NCI-H82 treated with DMSO at 0.1 percent for 48 hours (cell line): Measurements from ENCODE around the gene ADSL.

Experiments
- DNase-seq: peaks from one replicate; lab custom pipeline; 2025; ENCODE audit not compliant: unreplicated experiment; lab: John Stamatoyannopoulos, UW

The ADSL gene

DNA sequence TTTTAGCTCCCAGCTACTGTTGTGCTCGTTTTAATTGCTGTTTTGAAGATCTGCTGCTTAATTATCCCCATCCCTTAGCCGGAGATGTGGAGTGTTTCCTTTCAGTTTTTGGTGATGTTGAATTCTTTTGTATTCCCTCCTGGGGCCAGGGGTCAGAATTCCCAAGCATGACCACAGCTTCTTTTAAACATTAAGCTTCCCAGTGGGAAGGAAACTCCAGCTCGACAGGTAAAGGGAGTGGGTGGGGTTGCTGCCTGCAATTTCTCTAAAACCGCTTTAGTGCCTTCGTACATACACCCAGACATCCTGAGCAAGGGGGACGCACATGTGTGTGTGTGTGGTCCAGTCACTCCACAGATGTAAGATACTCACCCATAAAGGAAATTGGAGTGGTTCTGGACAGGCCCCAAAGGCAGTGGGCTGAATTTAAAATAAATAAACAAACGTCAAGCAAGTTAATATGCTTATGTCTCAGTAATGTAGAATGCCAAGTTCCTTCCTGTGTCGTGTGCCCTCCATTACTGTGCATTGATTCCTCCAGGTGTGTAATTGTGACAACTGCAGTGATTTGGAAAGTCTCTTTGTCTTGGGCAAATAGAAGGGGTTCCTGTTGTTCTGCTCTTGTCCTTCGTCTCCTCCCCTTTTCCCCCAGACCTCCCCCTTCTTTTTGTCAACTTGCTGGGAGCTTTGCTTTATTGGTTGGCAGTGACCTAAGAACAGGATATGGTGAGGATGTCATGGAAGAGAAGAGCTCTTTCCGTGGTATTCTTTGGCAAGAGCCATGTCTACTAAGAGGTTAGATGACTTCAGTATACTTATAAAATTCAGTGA, 19.2 kb upstream of the ADSL start:
- DNase-seq = no peak

DNA sequence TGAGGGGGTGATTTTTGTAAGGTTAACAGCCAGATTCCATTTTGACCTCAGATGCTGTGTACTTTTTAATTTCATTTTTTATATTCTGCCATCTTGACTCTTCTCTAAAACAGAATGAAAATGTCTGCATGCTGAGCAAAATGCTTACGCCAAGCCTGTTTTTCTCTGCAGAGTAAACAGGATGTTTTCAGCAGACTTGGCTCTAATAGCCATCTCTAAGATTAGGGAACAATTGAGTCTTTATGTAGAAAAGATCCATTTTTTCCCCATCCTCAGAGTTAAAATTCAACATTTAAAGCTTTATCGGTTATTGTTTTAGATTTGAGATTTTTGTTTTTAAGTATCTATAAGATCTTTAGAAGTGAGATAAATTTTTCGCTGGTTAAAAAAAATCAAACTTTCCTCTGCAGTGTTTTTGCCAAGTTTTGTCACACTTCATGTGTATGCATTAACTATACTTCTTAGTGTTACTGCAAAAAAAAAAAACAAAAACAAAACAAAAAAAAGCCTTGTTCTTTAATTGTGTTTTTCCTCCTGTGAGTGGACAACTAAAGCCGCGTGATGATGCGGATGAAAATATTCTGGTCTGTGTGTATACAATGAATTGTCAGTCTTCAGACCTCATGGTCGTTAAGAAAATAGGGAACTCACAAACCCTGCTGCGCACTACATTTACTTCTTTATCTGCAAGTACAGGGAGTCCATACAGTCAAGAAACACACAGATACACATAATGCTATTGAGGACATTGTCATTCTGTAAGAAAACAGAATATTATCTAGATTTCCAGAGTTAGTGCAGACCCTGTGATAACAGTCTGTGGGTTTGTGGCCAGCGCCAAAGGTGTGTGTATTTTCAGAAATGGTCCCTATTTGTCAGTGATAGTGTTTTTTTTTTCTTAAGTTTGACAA, 17.5 kb upstream of the ADSL start:
- no peak for DNase-seq

DNA sequence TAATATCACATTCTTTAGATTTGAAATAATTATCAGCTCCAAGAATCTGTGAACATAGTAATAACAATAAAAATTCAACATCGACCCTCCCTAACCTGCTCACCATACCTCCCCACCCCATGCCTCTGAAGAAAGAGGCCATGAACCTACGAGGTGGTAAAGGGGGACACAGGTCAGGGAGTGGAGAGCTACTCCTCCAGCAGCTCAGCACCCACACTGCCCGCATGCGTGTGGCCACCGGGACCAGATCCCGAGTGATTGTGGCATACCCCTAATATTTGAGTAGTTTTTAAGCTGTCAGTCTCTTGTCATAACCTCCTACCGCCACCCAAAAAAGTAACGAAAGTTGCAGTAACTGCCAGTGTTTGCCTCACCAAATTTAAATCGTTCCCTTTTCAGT, 16.8 kb upstream of the ADSL start:
- no peak for DNase-seq

DNA sequence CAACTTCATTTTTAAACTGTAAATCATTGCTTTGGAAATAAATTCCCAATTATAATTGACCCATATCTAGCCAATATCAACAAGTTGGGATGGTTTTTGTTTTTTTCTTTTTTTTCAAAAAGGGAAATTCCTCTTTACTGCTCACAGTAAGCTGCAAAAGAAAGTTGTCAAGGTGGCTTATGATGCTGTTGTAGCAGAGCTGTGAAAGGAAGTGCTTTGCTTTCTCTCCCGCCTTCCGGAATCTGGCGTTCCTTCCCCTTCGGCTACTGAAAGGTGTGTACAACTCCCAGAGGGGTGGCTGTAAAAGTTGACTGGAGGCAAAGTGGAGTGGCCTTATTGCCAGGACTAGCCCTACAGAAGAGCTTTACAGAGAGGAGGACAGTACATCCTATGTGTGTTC, 16.2 kb upstream of the ADSL start:
- no peak for DNase-seq

DNA sequence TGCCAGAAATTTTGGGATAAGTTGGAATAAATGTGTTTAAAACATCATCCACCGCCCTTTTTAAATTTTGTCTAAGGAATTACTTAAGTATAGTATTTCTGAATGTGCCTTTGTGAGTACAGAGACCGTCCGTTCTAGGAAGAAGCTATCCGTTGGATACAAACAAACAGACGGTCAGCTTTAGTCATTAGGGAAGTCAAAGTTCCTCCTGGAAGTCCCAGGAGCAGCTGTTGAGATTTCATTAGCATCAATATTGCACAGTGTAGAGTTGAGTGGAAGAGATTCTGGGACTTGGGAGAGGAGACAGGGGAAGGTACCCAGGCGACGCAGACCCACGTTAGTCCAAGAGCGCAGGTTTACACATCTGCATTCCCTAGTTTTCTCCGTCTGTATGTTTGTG, 15.7 kb upstream of the ADSL start:
- DNase-seq = no peak

DNA sequence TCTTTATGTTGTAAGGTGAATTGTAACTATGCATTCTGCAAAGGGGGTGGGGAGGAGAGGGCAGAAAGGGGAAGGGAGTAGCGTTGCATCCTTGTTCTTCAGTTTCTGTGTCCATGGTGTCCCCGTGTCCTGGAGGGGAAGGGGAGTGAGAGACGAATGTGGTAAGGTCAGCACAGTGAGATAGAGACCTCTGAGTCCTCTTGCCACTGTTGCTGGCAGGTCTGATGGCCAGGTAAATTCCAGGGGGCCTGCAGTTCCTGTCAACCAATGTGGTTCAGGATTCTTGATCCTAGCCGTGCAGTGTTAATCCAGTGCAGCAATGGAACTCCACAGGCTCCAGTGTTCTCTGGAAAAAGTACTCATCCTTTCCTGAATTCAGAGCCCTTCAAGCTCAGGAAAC, 14.6 kb upstream of the ADSL start:
- no peak for DNase-seq

DNA sequence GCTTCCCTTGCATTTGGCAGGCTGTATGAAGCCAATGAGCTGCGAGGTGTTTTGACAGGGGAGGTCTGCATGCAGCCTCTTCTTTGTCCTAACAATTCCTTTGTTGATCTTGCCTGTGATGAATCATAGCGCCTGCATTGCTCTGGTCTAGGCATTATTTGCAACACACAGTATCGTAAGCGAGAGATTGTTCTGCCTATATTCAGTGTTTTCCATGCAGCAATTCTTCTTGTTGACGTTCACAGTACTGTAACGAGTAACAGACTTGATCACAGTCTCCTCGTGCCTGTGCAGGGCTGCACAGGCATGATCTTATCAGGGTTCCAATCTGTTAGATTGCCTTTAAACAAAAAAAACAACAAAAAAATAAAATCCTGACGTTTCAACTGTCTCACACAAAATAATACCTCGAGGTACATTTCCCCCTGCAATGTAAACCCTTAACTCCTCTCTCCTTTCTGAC, 13.9 kb upstream of the ADSL start:
- no peak for DNase-seq

DNA sequence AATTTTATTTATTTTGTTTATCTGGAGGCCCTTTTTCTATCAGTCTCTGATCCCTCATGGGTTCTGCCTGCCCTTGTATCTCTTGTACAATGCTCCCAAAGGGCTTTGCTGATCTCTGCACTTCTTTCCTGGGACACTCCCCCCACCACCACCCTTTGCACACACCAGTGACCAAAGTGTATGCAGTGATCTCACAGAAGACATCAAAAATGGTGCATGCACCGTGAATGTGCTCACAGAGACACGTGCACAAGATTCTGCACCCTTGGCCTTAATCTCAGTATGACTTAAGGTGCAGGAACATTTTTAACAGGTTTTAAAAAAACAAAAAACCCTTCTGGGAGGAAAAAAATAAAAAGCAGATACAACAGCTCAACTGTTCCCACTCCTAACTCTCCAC, 12.2 kb upstream of the ADSL start:
- no peak for DNase-seq

DNA sequence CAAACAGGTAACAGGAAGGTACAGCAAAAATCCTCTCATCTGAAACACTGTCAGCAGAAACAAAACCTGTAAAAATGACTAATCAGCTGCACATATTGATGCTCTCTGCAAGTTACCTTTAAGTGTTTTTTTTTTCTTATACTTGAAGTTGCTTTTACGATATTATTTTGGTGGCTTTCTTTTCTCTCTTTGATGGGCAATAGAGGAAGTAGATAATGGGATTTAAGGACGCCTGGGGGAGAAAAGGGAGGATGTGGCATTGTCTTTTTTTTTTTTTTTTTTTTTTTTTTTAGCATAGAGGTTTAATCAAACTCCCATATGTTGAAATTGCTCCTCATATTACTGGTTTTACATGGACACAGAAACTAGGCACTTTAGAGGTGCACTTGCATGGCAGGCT, 11.4 kb upstream of the ADSL start:
- DNase-seq = no peak

DNA sequence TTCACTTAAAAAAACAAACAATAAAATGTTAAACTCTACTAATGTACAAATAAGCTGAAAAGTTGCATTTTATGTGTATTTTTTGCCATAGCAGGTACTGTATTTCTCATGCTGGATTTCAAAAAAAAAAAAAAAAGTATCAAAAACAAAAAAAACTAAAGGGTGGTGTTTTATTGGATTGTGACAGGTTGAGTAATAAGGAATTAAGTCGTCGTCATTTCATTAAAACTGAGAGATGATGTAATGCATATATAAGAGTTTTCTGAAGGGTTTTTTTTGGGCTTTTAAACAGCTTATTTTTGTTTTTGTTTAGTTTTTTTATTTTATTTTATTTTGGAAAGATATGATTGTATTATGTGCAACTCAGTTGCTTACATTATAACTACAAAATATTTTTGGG, 10.9 kb upstream of the ADSL start:
- no peak for DNase-seq

DNA sequence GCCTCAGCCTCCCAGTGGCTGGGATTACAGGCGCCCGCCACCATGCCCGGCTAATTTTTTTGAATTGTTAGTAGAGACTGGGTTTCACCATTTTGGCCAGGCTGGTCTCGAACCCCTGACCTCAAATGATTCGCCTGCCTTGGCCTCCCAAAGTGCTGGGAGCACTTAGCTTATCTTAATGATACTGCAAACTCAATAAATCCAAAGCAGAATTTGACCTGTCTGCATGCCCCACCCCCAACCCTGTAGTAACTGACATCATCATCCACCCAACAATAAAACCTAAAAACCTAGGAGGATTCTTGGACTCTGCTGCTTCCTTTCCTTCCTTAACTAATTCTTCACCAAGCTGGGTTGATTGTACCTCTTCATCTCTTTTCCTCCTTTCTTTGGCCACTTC, 6.3 kb upstream of the ADSL start:
- DNase-seq = no peak

DNA sequence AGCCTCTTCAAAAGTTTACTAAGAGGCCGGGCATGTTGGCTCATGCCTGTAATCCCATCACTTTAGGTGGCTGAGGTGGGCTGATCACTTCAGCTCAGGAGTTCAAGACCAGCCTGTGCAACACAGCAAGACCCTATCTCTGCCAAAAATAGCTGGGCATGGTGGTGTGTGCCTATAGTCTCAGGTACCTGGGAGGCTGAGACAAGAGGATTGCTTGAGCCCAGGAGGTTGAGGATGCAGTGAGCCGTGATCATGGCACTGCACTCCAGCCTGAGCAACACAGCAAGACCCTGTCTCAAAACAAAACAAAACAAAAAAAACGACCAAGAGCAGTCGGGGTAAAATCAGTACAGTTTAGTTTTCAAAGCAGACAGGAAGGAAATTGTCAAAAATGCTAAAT, 4.7 kb upstream of the ADSL start:
- no peak for DNase-seq

DNA sequence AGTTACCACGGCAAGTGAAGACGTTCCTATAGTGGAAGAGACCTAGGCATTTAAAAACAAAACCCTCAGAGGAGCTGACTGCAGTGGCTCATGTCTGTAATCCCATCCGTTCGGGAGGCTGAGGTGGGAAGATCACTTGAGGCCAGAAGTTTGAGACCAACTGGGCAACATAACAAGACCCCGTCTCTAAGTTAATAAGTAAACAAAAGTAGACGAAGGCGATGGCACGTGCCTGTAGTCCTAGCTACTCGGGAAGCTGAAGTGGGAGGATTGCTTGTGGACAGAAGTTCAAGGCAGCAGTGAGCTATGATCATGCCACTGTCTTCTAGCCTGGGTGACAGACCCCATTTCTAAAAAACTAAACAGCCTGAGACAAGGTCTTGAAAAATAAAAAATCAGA, 3.8 kb upstream of the ADSL start:
- DNase-seq = no peak

DNA sequence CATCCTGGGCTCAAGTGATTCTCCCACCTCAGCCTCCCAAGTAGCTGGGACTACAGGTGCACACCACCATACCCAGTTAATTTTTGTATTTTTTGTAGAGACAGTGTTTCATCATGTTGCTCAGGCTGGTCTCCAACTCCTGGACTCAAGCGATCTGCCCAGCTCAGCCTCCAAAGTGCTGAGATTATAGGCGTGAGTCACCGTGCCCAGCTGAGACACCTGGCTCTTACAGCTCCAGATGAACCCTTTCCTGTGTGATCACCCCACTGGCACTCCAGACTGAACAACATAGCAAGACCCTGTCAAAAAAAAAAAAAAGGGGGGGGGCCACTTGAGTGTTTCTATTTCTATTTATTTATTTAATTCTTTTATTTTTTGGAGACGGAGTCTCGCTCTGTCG, 1.0 kb upstream of the ADSL start:
- DNase-seq = no peak

DNA sequence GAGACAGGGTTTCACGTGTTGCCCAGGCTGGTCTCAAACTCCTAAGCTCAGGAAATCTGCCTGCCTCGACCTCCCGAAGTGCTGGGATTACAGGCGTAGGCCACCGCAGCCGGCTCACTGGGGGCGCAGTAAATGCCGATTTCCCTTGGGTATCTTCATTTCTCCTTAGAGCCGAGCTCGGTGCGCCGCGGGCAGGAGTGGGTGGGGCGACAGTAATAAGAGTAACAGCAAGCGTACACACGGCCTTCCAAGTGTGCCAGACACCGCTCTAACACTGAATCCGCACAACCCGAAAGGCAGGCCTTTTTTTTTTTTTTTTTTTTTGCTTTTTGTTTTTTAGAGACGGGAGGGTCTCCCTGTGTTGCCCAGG, 500 bp upstream of the ADSL start:
- no peak for DNase-seq

DNA sequence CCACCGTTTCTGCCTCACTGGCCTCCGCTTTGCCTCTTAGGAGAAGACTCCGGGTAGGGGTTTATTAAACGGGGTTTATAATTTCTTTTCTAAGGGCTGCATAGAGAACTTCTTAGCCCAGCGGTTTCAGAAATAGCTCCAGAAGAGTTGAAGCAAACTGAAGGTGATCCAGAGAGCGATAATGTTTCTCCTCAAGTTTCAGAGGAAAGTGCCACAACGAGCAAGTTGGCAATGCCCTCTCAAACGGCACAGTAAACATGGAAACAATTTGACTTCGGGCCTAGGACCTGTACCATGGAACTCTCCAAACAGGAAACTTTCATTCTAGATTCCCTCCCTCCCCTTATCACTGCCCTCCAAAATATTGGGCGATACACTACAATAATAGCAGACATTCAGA, 1.0 kb downstream of the ADSL start:
- no peak for DNase-seq

DNA sequence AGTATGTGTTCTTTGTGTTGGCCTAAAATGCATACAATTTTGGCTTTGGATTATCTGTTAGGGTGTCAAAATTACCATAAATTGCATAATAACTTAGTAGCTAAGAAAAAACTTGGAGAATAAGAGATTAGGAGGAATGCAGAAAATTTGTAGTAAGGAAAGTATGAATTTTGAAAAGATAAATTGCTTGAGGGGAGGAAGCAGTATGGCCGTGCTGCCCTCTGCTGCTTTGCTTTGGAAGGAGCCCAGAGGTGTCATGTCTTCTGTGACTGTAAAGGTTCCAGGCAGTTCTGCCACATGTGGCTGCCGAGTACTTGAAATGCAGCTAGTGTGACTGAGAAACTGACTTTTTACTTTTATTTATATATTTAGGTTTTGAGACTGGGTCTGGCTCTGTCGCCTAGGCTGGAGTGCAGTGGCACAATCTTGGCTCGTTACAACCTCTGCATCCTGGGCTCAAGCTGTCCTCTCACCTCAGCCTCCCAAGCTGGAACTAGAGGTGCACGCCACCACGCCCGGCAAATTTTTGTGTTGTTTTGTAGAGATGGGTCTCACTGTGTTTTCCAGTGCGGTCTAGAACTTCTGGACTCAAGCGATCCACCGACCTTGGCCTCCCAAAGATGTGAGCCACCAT, 1.8 kb downstream of the ADSL start:
- no peak for DNase-seq

DNA sequence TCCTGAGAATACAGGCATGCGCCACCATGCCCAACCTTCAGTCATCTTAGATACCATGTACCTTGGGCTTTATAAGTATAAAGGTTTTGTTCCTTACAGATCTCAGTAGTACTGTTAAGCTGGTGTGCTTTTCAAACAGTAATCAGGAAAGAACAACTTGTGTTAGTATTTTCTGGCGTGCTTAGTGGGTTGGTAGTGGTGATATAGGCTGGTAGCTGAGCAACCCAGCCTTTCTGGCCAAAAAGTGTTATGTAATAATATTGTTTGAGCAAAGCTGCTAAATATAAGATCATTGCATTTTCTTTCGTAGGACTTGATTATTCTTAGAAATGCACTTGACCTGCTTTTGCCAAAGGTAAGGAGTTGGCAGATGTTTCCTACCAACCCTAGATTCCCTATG, 6.5 kb downstream of the ADSL start:
- no peak for DNase-seq

DNA sequence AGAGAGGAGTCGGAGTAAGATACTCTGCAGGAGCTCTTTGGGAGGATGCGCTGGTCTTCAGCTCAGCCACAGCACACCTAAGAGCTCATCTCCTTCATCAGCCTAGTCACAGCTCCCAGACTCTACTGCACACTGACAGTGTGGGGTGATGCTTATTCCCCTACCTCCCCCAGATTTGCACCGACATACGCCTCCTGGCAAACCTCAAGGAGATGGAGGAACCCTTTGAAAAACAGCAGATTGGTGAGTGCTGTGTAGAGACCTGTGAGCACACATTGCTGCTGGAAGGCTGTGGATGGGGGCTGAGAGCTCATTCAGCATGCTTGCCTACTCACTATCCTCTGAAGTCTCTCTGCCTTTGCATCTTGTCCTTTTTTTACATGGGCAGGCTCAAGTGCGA, 14.8 kb downstream of the ADSL start:
- no peak for DNase-seq

DNA sequence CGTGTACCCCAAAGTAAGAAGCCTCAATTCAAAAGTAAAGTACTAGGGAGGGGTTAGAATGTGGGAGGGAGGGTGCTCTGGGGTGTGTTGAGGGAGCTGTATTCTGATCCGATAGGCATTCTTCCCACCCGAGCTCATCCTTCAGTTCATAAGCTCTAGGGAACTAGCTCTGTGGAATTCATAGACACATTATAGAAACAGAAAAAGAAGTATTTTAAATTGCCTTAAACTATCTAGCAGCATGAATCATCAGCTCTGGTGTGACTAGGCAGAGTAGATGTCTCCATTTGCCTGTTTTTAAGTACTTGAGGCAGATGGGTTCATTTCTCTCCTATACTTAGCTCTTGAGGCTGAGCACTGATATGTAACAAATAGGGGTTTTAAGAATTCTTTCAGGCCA, 16.8 kb downstream of the ADSL start:
- DNase-seq = no peak

DNA sequence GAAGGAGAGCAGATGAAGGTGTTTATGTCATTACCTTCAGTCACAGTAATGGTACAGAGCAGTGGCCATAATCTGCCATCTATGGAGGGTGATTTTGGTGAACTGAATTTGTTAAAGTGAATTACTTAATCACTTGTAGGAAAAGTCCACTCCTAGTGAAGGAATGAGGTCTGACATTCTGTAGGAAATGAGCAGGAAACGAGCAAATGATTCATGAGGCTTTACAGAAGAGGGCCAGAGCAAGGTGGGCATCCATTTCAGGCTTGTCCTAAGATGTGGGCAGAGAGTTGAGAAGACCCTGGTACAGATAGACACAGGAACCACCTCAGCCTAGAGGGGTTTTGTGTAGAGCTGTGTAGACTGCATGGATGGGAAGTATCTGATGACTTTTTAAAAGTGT, 18.1 kb downstream of the ADSL start:
- DNase-seq = no peak

DNA sequence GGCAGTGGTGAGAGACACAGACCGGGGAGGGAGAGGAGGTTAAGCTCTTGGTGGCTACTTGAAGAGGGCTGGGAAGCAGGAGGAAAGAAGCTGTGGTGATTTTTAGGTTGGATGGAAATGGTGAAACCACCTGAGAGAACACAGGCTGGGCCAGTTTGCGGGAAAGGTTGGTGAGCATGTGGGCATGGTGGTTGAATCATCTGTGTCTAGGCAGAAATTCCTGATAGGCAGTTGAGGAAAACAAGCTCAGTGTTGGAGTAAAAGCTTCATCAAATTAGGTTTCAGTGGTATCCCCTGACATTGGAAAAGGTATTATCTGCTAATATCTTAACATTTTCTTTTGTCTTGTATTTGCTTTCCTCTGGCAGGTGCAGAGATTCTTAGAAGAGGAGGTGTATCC, 19.8 kb downstream of the ADSL start:
- DNase-seq = no peak
